Psoas muscle (tissue), 8 donors: ENCODE measurements around the gene KRTAP4-9. TPM values are rescaled to one million over a fixed set of nuclear protein-coding genes. Genes with fewer than 3 reads are reported as not detected.
"Not testable (repeated sequence)": the region's sequence is repeated elsewhere in the genome, so short reads cannot be mapped to it uniquely, and the experiment has no call there.

Source experiments
- ATAC-seq, 4 donors: fragments of 200-7000 bp; cut with Tn5 transposase; one replicate each; pipeline ENCODE4 v1.9.1; 2020; ENCODE audit warnings: moderate library complexity in 3 of 4, mild to moderate bottlenecking in 2 of 4
- DNase-seq, 2 donors: peaks; one replicate each; pipeline ENCODE4 v3.0.0-alpha.2; 2020
- H3K27ac ChIP-seq: fragments of 200-600 bp; one replicate; pipeline ENCODE4 v1.8.0; 2022
- H3K27me3 ChIP-seq, 3 donors: fragments of 200-600 bp in 1 of 3; one replicate each; pipeline versions ENCODE4 v1.6.1 to v1.8.0; 2013 to 2022; ENCODE audit warnings: low read length in 2 of 3, mild to moderate bottlenecking in 2 of 3, moderate library complexity in 1 of 3; ENCODE audit not compliant: insufficient read depth in 3 of 3
- H3K36me3 ChIP-seq, 2 donors: fragments of 200-600 bp in 1 of 2; one replicate each; pipeline versions ENCODE4 v1.6.1 to v1.8.0; 2013 to 2022; ENCODE audit warnings: low read depth in 1 of 2, mild to moderate bottlenecking in 1 of 2, moderate library complexity in 1 of 2; ENCODE audit not compliant: insufficient read depth in 1 of 2
- H3K4me1 ChIP-seq: fragments of 200-600 bp; one replicate; pipeline ENCODE4 v1.8.0; 2022
- H3K4me3 ChIP-seq: fragments of 200-600 bp; one replicate; pipeline ENCODE4 v1.8.0; 2022; ENCODE audit warnings: mild to moderate bottlenecking
- H3K9me3 ChIP-seq: fragments of 200-600 bp; one replicate; pipeline ENCODE4 v1.8.0; 2022
- WGBS, 3 donors: extraction: QIAGEN DNeasy Blood & Tissue Kit; methylation state at CpG; one replicate each; pipeline versions ENCODE4 v1.1.6 to v1.1.7; 2013; 5-methylcytosine and 5-hydroxymethylcytosine counted together
- intact Hi-C, 2 donors: fragments of 100-400 bp; cut with DNase I; formaldehyde crosslinking; loops; one replicate each; pipeline versions ENCODE4 v1.11.0 to v1.14.2; 2022
- polyA plus RNA-seq, 3 donors: library from polyadenylated mRNA; stranded (reverse); fragments of 200-250 nt; gene quantifications; one replicate each; pipeline ENCODE4 v1.2.3, GENCODE V29; 2013
- total RNA-seq, 4 donors: library from RNA; stranded (reverse); fragmentation: NEBNext Ultra II Directional in 2 of 4; extraction: Animal tissue kit (Norgen Biotek cat#: 25700) in 2 of 4; gene quantifications; one replicate each; pipeline versions ENCODE4 v1.2.1 to v1.2.4, GENCODE V29; 2021 to 2023
- TF ChIP-seq, protein P1 (sequence below): fragments of 200-600 bp; IDR thresholded peaks from one replicate; pipeline ENCODE4 v1.8.0; 2022; ENCODE audit warnings: antibody characterized with exemption
- donor health status: healthy with polysubstance abuse.
- donor health status: DM: no; HTN: no; CAD: no; lungs with moderate emphysema.
- donor health status: Bipolar disorder and iron deficiency.
- donor health status: healthy.
- donor health status: DM: yes; HTN: yes; CAD: no.
- donor health status: DM: no; HTN: no; CAD: no.
- donor health status: DM: no; HTN: no; CAD: no.
- donor health status: DM: yes; HTN: yes; CAD: no.

The KRTAP4-9 gene
- total and polyA plus RNA-seq, 7 donors, result not detected

DNA sequence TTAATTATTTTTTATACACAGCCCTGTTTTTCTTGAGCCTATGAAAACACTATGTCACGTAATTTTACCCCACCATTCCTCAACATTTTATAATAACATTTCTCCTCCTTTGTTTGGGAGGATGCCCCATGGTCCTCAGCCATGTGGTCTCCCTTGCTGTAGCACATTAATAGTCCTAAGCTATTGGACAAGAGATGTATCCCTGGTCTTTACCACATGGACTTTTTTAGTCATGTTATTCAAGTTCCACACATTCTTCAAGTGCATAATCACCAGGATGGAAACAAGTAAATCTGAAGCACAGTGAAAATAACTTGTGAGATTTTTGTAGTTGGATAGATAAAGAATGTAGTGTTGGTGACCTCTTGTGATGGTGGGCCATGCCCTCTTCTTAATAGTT is 43.2 kb upstream of the KRTAP4-9 start:
- TF ChIP-seq, protein P1, sequence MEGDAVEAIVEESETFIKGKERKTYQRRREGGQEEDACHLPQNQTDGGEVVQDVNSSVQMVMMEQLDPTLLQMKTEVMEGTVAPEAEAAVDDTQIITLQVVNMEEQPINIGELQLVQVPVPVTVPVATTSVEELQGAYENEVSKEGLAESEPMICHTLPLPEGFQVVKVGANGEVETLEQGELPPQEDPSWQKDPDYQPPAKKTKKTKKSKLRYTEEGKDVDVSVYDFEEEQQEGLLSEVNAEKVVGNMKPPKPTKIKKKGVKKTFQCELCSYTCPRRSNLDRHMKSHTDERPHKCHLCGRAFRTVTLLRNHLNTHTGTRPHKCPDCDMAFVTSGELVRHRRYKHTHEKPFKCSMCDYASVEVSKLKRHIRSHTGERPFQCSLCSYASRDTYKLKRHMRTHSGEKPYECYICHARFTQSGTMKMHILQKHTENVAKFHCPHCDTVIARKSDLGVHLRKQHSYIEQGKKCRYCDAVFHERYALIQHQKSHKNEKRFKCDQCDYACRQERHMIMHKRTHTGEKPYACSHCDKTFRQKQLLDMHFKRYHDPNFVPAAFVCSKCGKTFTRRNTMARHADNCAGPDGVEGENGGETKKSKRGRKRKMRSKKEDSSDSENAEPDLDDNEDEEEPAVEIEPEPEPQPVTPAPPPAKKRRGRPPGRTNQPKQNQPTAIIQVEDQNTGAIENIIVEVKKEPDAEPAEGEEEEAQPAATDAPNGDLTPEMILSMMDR, result no peak
- Histone ChIP-seq H3K27ac (no peak overlapping the region), H3K9me3 (peaks cover 4% of the 10 kb centered on the region), H3K4me3 (no peak overlapping the region), H3K27me3 (peaks cover 0 to 31% (median 1%) of the 10 kb centered on the region in 3 donors), H3K36me3 (no peaks in the 10 kb centered on the region), H3K4me1 (no peaks in the 10 kb centered on the region)
- intact Hi-C loops, result no loop called here
- ATAC-seq (no peak), DNase-seq (no peak)
- WGBS, 3 donors, result 65 to 77% (median 67%) methylated on average over 1 of the region's 1 CpG

DNA sequence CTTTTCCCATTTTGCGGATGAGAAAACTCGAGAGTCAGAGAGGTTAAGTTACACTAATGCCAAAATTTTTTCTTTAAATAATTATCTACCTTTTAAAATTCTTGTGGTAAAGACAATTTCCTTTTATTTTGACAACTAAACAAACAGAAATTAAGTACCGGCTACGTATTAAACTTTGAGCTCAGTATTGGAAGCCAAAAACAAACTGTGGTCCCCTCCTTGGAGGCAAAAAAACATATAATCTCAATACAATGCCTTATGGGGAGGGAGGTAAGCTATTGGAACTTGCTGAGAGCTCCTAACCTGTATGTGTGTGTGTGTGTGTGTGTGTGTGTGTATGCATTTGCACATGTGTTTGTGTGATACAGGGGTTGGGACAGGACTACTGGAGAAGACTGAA is 41.7 kb upstream of the KRTAP4-9 start:
- DNase-seq, result no peak
- TF ChIP-seq, protein P1, result no peak
- Histone ChIP-seq H3K27ac (no peak overlapping the region), H3K4me1 (no peaks in the 10 kb centered on the region), H3K36me3 (no peaks in the 10 kb centered on the region), H3K27me3 (peaks cover 0 to 18% (median 1%) of the 10 kb centered on the region in 3 donors), H3K4me3 (no peak overlapping the region), H3K9me3 (no peaks in the 10 kb centered on the region)
- intact Hi-C loops, result no loop called here
- WGBS, 3 donors, result 83 to 88% (median 87%) methylated on average over 4 of the region's 4 CpGs
- ATAC-seq, result no peak

DNA sequence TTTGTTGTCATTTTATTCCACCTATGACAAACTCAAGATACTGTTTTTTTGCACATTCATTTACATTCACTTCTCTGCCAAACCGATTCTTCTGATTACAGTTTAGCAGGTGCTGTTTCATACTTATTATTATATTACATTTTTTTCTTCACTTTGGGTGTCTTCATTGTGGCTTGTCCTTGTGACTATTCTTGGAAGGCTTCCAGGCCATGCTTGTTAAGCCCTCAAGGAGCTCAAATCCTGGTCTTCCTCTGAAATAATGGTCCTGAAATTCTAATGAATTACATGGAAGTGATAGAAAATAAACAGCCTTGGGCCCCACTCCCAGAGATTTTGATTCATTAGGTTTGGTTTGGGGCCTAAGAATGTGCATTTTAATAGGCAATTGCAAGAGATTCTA is 40.9 kb upstream of the KRTAP4-9 start:
- Histone ChIP-seq H3K4me3 (no peak overlapping the region), H3K27ac (no peak overlapping the region), H3K4me1 (no peaks in the 10 kb centered on the region), H3K9me3 (no peaks in the 10 kb centered on the region), H3K27me3 (peaks cover 0 to 11% (median 1%) of the 10 kb centered on the region in 3 donors), H3K36me3 (no peaks in the 10 kb centered on the region)
- intact Hi-C loops, result no loop called here
- DNase-seq (no peak), ATAC-seq (no peak)
- 44 to 62% (median 56%) methylated on average over 1 of the region's 1 CpG for WGBS, 3 donors
- TF ChIP-seq, protein P1, result no peak

DNA sequence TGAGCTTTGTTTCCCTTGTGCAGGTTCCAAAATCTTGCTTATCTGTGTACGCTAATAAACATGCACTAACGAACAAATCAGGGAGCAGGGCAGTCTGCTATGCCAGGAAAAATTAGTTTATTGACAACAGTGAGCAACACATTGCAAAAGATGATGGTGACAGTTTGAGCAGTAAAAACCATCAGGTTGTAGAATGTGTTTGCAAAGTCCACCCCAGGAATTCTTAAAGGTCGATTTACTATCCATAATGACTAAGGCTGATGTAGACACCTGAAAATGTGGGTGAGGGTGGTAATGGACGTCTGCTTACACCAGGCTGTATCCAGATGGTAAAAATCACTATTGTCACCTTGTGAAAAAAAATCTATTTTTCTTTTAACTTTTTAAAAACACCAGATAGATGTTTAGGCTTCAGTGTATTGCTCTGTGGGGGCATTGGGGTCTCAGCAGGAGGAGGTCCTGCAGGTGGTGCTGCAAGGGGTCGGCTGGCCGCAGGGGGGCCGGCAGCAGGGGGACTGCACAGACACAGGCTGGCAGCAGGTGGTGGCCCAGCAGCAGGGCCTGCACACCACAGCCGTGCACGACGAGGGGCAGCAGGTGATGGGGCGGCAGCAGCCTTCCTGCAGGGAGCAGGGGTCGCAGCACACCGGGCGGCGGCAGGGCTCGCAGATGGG is 40.0 kb upstream of the KRTAP4-9 start:
- H3K36me3 ChIP-seq, H3K4me3 ChIP-seq, H3K9me3 ChIP-seq, H3K4me1 ChIP-seq, ATAC-seq, H3K27me3 ChIP-seq, intact Hi-C loops, DNase-seq, H3K27ac ChIP-seq: not testable (repeated sequence)
- 62 to 78% (median 76%) methylated on average over 4 to 7 of the region's 16 CpGs for WGBS, 3 donors

DNA sequence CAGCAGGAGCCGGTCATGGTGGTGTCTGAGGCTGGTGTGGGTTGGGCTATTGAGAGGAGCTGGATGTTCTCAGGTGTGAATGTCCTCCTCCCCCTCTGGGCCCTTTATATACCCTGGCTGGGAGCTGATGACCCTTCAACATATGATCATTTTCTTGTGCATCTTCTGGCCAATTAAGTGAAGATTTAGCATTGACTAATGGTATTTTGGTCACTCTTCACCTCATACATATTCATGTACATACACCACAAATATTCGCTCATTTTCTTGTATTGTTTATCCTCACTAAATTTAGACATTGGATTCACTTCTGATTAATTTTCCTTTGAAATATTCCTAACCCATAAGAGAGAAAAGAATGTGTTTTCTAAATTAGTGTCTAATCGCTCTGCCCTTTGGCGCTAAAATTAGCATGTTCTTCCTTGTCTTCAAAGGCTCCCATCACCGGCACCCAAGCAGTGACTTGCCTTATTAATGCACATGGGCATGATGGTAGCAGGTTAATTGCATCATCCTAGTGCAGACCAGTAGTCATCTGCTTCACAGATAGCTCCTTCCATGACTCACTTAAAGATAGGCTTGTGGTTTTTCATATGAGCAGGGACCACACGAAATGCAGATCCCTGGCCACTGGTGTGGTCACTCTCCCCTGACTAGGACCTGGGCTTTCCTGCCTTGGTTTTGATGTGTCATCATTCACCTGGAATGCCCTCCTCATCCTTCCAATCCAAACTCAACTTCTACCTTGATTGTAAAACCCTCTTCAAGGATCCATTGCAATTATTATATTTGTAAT is 39.2 kb upstream of the KRTAP4-9 start, which contains the start of gene KRTAP2-4:
TSS of gene KRTAP2-4 (minus strand) at position 51 of the 796 bp plus-strand sequence. CDS start at position 17, 34 bp downstream.
- 88 to 95% (median 92%) methylated on average over 5 to 6 of the region's 6 CpGs for WGBS, 3 donors
- TF ChIP-seq, protein P1, result no peak
- peaks cover 0 to 1% (median 1%) of the 10 kb centered on the region in 3 donors for H3K27me3 ChIP-seq
- H3K9me3 ChIP-seq, result no peaks in the 10 kb centered on the region
- no peaks in the 10 kb centered on the region for H3K36me3 ChIP-seq
- DNase-seq, result no peak
- intact Hi-C loops, result no loop called here
- no peak within 1 kb of the TSS for H3K27ac ChIP-seq
- no peak within 1 kb of the TSS for H3K4me3 ChIP-seq
- ATAC-seq, result no peak
- H3K4me1 ChIP-seq, result no peaks in the 10 kb centered on the region
